K562 (cell line): ENCODE data around the gene ABT1. TPM values are rescaled to one million over a fixed set of nuclear protein-coding genes. Genes with fewer than 3 reads are reported as not detected.

Source experiments
- CHD1 ChIP-seq: fragments of 200-600 bp; sonication (generic); IDR thresholded peaks from one replicate; pipeline ENCODE4 v1.6.1; 2012; ENCODE audit warnings: mild to moderate bottlenecking, moderate library complexity, low read length, inconsistent platforms
- E2F3 ChIP-seq: fragments of 250-450 bp; sonication (Bioruptor Pico); IDR thresholded peaks from 2 replicates; pipeline ENCODE4 v1.4.0; 2020; ENCODE audit warnings: mild to moderate bottlenecking
- EP400 ChIP-seq: fragments of 450-650 bp; IDR thresholded peaks from 2 replicates; pipeline ENCODE4 v1.6.1; 2017; ENCODE audit warnings: antibody characterized with exemption, mild to moderate bottlenecking, moderate library complexity
- ETV5 ChIP-seq: sonication (generic); formaldehyde crosslinking; IDR thresholded peaks from 2 replicates; pipeline ENCODE4 v1.4.0; 2020; ENCODE audit warnings: low read depth, mild to moderate bottlenecking, missing genetic modification reagents
- GATAD2B ChIP-seq: fragments of 450-650 bp; IDR thresholded peaks from 2 replicates; pipeline ENCODE4 v1.6.1; 2017; ENCODE audit warnings: mild to moderate bottlenecking, borderline replicate concordance
- MAZ ChIP-seq, 2 experiments: fragments of 450-650 bp in 1 of 2; sonication (generic) in 1 of 2; formaldehyde crosslinking; IDR thresholded peaks in 1 of 2; conservative IDR thresholded peaks in 1 of 2; 2 replicates each; pipeline versions ENCODE4 v1.4.0 to v1.5.0; 2020; ENCODE audit warnings: mild to moderate bottlenecking in 1 of 2, missing genetic modification reagents in 1 of 2
- NCOA2 ChIP-seq, 2 experiments: fragments of 450-650 bp; IDR thresholded peaks; 2 replicates each; pipeline ENCODE4 v1.6.1; 2018; ENCODE audit warnings: mild to moderate bottlenecking in 2 of 2, moderate library complexity in 1 of 2; ENCODE audit not compliant: partially characterized antibody in 2 of 2
- POLR2G ChIP-seq: fragments of 200-400 bp; formaldehyde crosslinking; IDR thresholded peaks from 2 replicates; pipeline ENCODE4 v1.6.1; 2017; ENCODE audit warnings: low read depth, mild to moderate bottlenecking, antibody characterized with exemption, low read length, moderate library complexity
- RCOR1 ChIP-seq, 2 experiments: IDR thresholded peaks; 2 replicates each; pipeline ENCODE4 v1.6.1; 2012; ENCODE audit warnings: low read depth in 2 of 2, low read length in 2 of 2, borderline replicate concordance in 1 of 2, improper control_type of control experiment in 1 of 2
- SIN3B ChIP-seq: fragments of 450-650 bp; IDR thresholded peaks from 2 replicates; pipeline ENCODE4 v1.6.1; 2017; ENCODE audit warnings: low read depth, mild to moderate bottlenecking, moderate library complexity
- SLC30A9 ChIP-seq: fragments of 250-450 bp; sonication (Bioruptor Pico); IDR thresholded peaks from 2 replicates; pipeline ENCODE4 v1.8.0; 2022; ENCODE audit warnings: mild to moderate bottlenecking, moderate library complexity
- SMC3 ChIP-seq: conservative IDR thresholded peaks from 2 replicates; pipeline ENCODE4 v1.6.1; 2011; ENCODE audit warnings: low read depth, low read length, improper control_type of control experiment; ENCODE audit not compliant: insufficient read depth
- SNAPC5 ChIP-seq: fragments of 250-450 bp; sonication (Bioruptor Pico); IDR thresholded peaks from 2 replicates; pipeline ENCODE4 v1.8.0; 2021; ENCODE audit warnings: moderate library complexity, mild to moderate bottlenecking, inconsistent platforms
- SP1 ChIP-seq: sonication (generic); formaldehyde crosslinking; IDR thresholded peaks from 2 replicates; pipeline ENCODE4 v1.8.1; 2022; ENCODE audit warnings: mild to moderate bottlenecking, missing genetic modification reagents
- TARDBP ChIP-seq: fragments of 450-650 bp; IDR thresholded peaks from 2 replicates; pipeline ENCODE4 v1.6.1; 2016
- ZKSCAN8 ChIP-seq: fragments of 200-800 bp; sonication (Bioruptor generic); IDR thresholded peaks from 2 replicates; pipeline ENCODE4 v1.6.1; 2016; ENCODE audit warnings: missing genetic modification characterization, missing compliant biosample characterization
- ZNF212 ChIP-seq: fragments of 450-650 bp; formaldehyde crosslinking; IDR thresholded peaks from 2 replicates; pipeline ENCODE4 v1.4.0; 2020; ENCODE audit warnings: mild to moderate bottlenecking
- ZNF77 ChIP-seq: fragments of 250-450 bp; sonication (Bioruptor Pico); IDR thresholded peaks from 2 replicates; pipeline ENCODE4 v1.5.0; 2020
- polyA plus RNA-seq, 8 experiments: library from polyadenylated mRNA; depleted of rRNA in 4 of 8; stranded (reverse) in 5 of 8; unstranded in 3 of 8; fragments of >200 nt; fragmentation: Nextera tagmentation in 2 of 8; fragmentation: Illumina TruSeq in 1 of 8; extraction: Ambion mirVana in 2 of 8; extraction: Trizol in 1 of 8; gene quantifications; 2 replicates each; pipeline versions ENCODE4 v1.2.1 to v1.2.3, GENCODE V29; 2011 to 2014; ENCODE audit warnings: inconsistent platforms in 1 of 8, missing spikeins in 1 of 8
- total RNA-seq, 7 experiments: library from RNA; depleted of rRNA in 6 of 7; stranded (reverse); fragments of >200 nt in 6 of 7; fragmentation: Illumina TruSeq in 2 of 7; extraction: Trizol in 2 of 7; gene quantifications; 2 replicates each; pipeline versions ENCODE4 v1.2.1 to v1.2.3, GENCODE V29; 2011 to 2021; ENCODE audit warnings: low replicate concordance in 1 of 7
- TF ChIP-seq, protein P1 (sequence below): sonication (generic); formaldehyde crosslinking; IDR thresholded peaks from 2 replicates; pipeline ENCODE4 v1.8.0; 2022; ENCODE audit warnings: mild to moderate bottlenecking, missing genetic modification reagents
- TF ChIP-seq, protein P2 (sequence below), 2 experiments: fragments of 450-650 bp in 1 of 2; sonication (generic) in 1 of 2; formaldehyde crosslinking; conservative IDR thresholded peaks; 2 replicates each; pipeline versions ENCODE4 v1.4.0 to v1.8.1; 2020 to 2022; ENCODE audit warnings: mild to moderate bottlenecking in 1 of 2, missing genetic modification reagents in 1 of 2
- TF ChIP-seq, protein P3 (sequence below): fragments of 250-450 bp; sonication (Bioruptor Pico); IDR thresholded peaks from 2 replicates; pipeline ENCODE4 v1.6.1; 2021; ENCODE audit warnings: mild to moderate bottlenecking
- TF ChIP-seq, protein P4 (sequence below): sonication (generic); formaldehyde crosslinking; IDR thresholded peaks from 2 replicates; pipeline ENCODE4 v1.8.1; 2023; ENCODE audit warnings: mild to moderate bottlenecking, missing genetic modification reagents

The ABT1 gene
- total and polyA plus RNA-seq, 9 of the 15 experiments (the other 6 are each of a cell fraction or from before 2014, with no cell fraction given): 8.8 to 52.7 (median 40.7) TPM

GRCh38 chr6:26576929-26577719 lies 19.6 kb upstream of the ABT1 start (continued):
- no peak; the same call in 1 of the 2 replicates for TF ChIP-seq ZKSCAN8
- TF ChIP-seq, protein P1, sequence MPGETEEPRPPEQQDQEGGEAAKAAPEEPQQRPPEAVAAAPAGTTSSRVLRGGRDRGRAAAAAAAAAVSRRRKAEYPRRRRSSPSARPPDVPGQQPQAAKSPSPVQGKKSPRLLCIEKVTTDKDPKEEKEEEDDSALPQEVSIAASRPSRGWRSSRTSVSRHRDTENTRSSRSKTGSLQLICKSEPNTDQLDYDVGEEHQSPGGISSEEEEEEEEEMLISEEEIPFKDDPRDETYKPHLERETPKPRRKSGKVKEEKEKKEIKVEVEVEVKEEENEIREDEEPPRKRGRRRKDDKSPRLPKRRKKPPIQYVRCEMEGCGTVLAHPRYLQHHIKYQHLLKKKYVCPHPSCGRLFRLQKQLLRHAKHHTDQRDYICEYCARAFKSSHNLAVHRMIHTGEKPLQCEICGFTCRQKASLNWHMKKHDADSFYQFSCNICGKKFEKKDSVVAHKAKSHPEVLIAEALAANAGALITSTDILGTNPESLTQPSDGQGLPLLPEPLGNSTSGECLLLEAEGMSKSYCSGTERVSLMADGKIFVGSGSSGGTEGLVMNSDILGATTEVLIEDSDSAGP (CRISPR knock-in tag): no peak
- TF ChIP-seq, protein P2, sequence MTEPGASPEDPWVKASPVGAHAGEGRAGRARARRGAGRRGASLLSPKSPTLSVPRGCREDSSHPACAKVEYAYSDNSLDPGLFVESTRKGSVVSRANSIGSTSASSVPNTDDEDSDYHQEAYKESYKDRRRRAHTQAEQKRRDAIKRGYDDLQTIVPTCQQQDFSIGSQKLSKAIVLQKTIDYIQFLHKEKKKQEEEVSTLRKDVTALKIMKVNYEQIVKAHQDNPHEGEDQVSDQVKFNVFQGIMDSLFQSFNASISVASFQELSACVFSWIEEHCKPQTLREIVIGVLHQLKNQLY (CRISPR knock-in tag; conservative IDR thresholded peaks at IDR 0.05): no peak
- TF ChIP-seq ZNF212 (CRISPR knock-in tag): no peak
- TF ChIP-seq MAZ (CRISPR knock-in tag; conservative IDR thresholded peaks at IDR 0.05 in 1 of 2, IDR thresholded peaks at IDR 0.05 in 1 of 2): peak in 1 of 2 experiments; percentile 45; a peak in 1 of 4 replicates
- no peak for TF ChIP-seq CHD1
- 0 out of 2 replicates have a peak, but pooled peaks have one; percentile 28 for TF ChIP-seq TARDBP
- TF ChIP-seq, protein P3, sequence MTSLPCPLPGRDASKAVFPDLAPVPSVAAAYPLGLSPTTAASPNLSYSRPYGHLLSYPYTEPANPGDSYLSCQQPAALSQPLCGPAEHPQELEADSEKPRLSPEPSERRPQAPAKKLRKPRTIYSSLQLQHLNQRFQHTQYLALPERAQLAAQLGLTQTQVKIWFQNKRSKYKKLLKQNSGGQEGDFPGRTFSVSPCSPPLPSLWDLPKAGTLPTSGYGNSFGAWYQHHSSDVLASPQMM (CRISPR knock-in tag): no peak
- TF ChIP-seq NCOA2 (IDR thresholded peaks at IDR 0.05; ENCODE audit: partially characterized antibody in 2 of 2): peak in 1 of 2 experiments; percentile 88
- peak; percentile 9 to 34; a peak in 1 of 4 replicates for TF ChIP-seq RCOR1 (IDR thresholded peaks at IDR 0.05; ENCODE audit: borderline replicate concordance in 1 of 2, low read depth in 2 of 2, low read length in 2 of 2)
- peak; percentile 42; the same call in 1 of the 2 replicates for TF ChIP-seq EP400
- no peak for TF ChIP-seq E2F3 (CRISPR knock-in tag)
- no peak for TF ChIP-seq SLC30A9 (CRISPR knock-in tag)
- TF ChIP-seq POLR2G: no peak
- TF ChIP-seq, protein P4, sequence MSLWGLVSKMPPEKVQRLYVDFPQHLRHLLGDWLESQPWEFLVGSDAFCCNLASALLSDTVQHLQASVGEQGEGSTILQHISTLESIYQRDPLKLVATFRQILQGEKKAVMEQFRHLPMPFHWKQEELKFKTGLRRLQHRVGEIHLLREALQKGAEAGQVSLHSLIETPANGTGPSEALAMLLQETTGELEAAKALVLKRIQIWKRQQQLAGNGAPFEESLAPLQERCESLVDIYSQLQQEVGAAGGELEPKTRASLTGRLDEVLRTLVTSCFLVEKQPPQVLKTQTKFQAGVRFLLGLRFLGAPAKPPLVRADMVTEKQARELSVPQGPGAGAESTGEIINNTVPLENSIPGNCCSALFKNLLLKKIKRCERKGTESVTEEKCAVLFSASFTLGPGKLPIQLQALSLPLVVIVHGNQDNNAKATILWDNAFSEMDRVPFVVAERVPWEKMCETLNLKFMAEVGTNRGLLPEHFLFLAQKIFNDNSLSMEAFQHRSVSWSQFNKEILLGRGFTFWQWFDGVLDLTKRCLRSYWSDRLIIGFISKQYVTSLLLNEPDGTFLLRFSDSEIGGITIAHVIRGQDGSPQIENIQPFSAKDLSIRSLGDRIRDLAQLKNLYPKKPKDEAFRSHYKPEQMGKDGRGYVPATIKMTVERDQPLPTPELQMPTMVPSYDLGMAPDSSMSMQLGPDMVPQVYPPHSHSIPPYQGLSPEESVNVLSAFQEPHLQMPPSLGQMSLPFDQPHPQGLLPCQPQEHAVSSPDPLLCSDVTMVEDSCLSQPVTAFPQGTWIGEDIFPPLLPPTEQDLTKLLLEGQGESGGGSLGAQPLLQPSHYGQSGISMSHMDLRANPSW (CRISPR knock-in tag): no peak
- no peak for TF ChIP-seq SMC3
- no peak for TF ChIP-seq SNAPC5
- TF ChIP-seq ZNF77 (CRISPR knock-in tag): no peak
- no peak for TF ChIP-seq SIN3B
- no peak for TF ChIP-seq ETV5 (CRISPR knock-in tag)
- peak; percentile 66; the same call in 1 of the 2 replicates for TF ChIP-seq SP1 (CRISPR knock-in tag)
- no peak; the same call in 1 of the 2 replicates for TF ChIP-seq GATAD2B
